Renal pelvis (tissue), 12 donors: ENCODE measurements around the gene PIGK. TPM values are rescaled to one million over a fixed set of nuclear protein-coding genes. Genes with fewer than 3 reads are reported as not detected.

Experiments
- DNase-seq: peaks from one replicate; pipeline ENCODE4 v3.0.0-alpha.2; 2013
- long read RNA-seq, 16 experiments: transcript quantifications; one replicate each; lab custom pipeline, GENCODE V29; 2026
- polyA plus RNA-seq, 3 donors: library from polyadenylated mRNA; unstranded; fragments of 120-200 nt; gene quantifications; one replicate each; pipeline ENCODE4 v1.2.1, GENCODE V29; 2013; ENCODE audit not compliant: insufficient read length in 3 of 3

Gene PIGK
- polyA plus RNA-seq, result 10 to 100 TPM; 39.2 to 44.9 (median 41.4) TPM
- long read RNA-seq, donor 1, full-length matches to known transcripts, result 17 of 17 reads
- long read RNA-seq, donor 1, partial matches to known transcripts, result 0 of 17 reads
- long read RNA-seq, donor 1, other reads (novel, unspliced or antisense), result 0 of 17 reads
- long read RNA-seq, donor 2, full-length matches to known transcripts, result 16 of 2,107 reads
- long read RNA-seq, donor 2, partial matches to known transcripts, result 2,091 of 2,107 reads
- long read RNA-seq, donor 2, other reads (novel, unspliced or antisense), result 0 of 2,107 reads
- long read RNA-seq, donor 3, full-length matches to known transcripts, result 12 of 1,617 reads
- long read RNA-seq, donor 3, partial matches to known transcripts, result 1,605 of 1,617 reads
- long read RNA-seq, donor 3, other reads (novel, unspliced or antisense), result 0 of 1,617 reads
- long read RNA-seq, donor 4, full-length matches to known transcripts, result 11 of 2,161 reads
- long read RNA-seq, donor 4, partial matches to known transcripts, result 2,150 of 2,161 reads
- long read RNA-seq, donor 4, other reads (novel, unspliced or antisense), result 0 of 2,161 reads
- long read RNA-seq, donor 5, full-length matches to known transcripts, result 8 of 8 reads
- long read RNA-seq, donor 5, partial matches to known transcripts, result 0 of 8 reads
- long read RNA-seq, donor 5, other reads (novel, unspliced or antisense), result 0 of 8 reads
- long read RNA-seq, donor 6, full-length matches to known transcripts, result 10 of 1,919 reads
- long read RNA-seq, donor 6, partial matches to known transcripts, result 1,909 of 1,919 reads
- long read RNA-seq, donor 6, other reads (novel, unspliced or antisense), result 0 of 1,919 reads
- long read RNA-seq, donor 7, full-length matches to known transcripts, result 16 of 27 reads
- long read RNA-seq, donor 7, partial matches to known transcripts, result 11 of 27 reads
- long read RNA-seq, donor 7, other reads (novel, unspliced or antisense), result 0 of 27 reads
- long read RNA-seq, donor 8, full-length matches to known transcripts, result 13 of 13 reads
- long read RNA-seq, donor 8, partial matches to known transcripts, result 0 of 13 reads
- long read RNA-seq, donor 8, other reads (novel, unspliced or antisense), result 0 of 13 reads
- long read RNA-seq, donor 9, full-length matches to known transcripts, result 15 of 23 reads
- long read RNA-seq, donor 9, partial matches to known transcripts, result 8 of 23 reads
- long read RNA-seq, donor 9, other reads (novel, unspliced or antisense), result 0 of 23 reads
- long read RNA-seq, donor 10, full-length matches to known transcripts, result 12 of 33 reads
- long read RNA-seq, donor 10, partial matches to known transcripts, result 21 of 33 reads
- long read RNA-seq, donor 10, other reads (novel, unspliced or antisense), result 0 of 33 reads
- long read RNA-seq, donor 11, full-length matches to known transcripts, result 11 of 11 reads
- long read RNA-seq, donor 11, partial matches to known transcripts, result 0 of 11 reads
- long read RNA-seq, donor 11, other reads (novel, unspliced or antisense), result 0 of 11 reads
- long read RNA-seq, donor 12, full-length matches to known transcripts, result 11 of 2,229 reads
- long read RNA-seq, donor 12, partial matches to known transcripts, result 2,218 of 2,229 reads
- long read RNA-seq, donor 12, other reads (novel, unspliced or antisense), result 0 of 2,229 reads
- long read RNA-seq, donor 13, full-length matches to known transcripts, result 8 of 1,834 reads
- long read RNA-seq, donor 13, partial matches to known transcripts, result 1,826 of 1,834 reads
- long read RNA-seq, donor 13, other reads (novel, unspliced or antisense), result 0 of 1,834 reads
- long read RNA-seq, donor 14, result 0 reads
- long read RNA-seq, donor 15, full-length matches to known transcripts, result 13 of 3,472 reads
- long read RNA-seq, donor 15, partial matches to known transcripts, result 3,452 of 3,472 reads
- long read RNA-seq, donor 15, other reads (novel, unspliced or antisense), result 7 of 3,472 reads
- long read RNA-seq, donor 16, full-length matches to known transcripts, result 14 of 14 reads
- long read RNA-seq, donor 16, partial matches to known transcripts, result 0 of 14 reads
- long read RNA-seq, donor 16, other reads (novel, unspliced or antisense), result 0 of 14 reads

GRCh38 chr1:77219166-77219887 is at the start of gene PIGK:
PIGK (minus strand) TSS chr1:77219430; CDS start chr1:77219402, 28 bp downstream.
- peak; percentile 90 for DNase-seq

DNA sequence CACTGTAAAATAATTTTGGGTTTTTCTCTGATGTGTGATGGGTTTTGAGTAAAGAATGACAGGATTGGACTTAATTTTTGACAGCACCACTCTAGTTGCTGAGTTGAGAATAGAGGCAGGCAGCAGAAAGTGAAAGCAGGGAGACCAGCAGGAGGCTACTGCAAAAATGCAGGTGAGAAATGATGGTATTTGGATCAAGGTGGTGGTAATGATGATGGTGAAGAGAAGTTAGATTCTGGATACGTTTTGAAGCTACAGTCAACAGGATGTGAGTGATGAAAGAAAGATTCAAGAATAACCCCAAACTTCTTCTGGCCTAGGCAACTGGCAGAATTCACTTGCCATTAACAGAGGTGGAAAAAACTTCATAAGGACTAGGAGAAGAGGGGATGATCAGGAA is 47.8 kb upstream of the PIGK start:
- no peak for DNase-seq

DNA sequence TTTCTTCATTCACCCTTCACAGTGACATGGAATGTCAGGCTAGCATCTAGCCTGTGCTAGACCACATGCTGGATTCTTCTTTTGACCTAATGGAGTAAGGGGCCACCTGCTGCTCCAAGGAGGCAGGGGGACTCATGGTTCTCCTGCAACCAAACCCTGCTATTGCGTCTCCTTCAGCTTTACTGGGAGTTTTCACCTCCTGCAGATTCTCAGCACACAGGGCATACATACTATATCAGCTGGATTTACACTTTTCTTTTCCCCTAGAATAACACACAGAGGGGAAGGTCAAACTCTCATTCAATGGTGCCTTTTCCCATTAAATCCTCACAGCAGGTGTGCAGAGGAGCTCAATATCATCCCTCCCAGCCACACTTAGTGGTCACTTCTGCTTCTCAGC is 46.0 kb upstream of the PIGK start:
- no peak for DNase-seq

- no peak for DNase-seq
These were observed 44.5 kb upstream of the PIGK start for GRCh38 chr1:77263708-77264107.

DNA sequence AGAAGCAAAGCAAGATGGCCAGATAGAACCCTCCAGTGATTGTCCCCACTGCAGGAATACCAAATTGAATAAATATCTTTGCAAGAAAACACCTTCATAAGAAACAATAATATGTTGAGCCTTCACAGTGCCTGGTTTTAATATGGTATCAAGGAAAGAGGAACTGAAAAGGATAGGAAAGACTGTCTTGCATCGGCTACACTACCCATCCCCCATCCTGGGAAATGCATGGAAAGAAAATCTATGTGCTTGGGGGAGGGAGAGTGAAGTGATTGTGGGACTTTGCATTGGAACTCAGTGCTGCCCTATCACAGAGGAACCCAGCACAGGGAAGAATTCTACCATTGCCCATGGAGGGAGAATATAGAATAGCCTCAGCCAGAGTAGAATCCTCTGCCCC is 34.0 kb upstream of the PIGK start:
- DNase-seq, result no peak

- DNase-seq, result no peak
These were observed 30.9 kb upstream of the PIGK start for GRCh38 chr1:77250126-77250525.

DNA sequence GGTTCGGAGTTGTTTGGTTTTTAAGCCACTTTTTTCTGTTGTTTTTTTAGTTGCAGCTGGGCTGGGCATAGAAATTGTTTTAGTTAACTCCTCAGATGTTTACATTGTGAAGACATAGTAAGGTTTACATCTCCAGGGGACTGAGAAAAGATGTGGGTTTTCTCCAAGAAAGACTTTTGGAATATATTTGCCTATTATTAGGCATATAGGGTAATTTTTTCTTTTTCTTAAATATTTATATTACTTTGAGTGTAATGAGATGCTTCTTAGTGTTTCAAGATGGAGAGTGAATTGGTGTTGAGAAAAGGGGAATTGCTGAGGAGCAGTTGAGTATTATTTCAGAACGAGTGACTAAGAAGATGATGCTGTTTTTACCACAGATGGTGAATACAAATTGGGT is 26.6 kb upstream of the PIGK start:
- DNase-seq, result no peak

DNA sequence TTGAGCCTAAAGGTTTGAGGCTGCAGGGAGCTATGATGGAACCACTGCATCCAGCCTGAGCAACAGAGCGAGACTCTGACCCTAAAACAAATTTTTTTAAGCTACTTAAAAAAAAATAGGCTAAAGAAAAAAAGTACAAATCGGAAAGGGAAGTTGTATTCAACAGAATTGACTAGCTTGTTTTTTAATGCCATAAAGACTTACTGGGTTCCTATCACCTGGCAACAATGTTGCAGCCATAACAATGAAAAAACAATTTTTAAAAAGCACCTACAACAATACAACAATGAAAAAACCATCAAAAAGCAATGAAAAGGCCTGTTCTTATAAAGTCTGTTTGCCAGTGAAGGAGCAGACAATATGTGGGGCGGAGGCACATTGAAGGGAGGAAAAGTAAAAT is 20.1 kb upstream of the PIGK start:
- DNase-seq, result no peak

DNA sequence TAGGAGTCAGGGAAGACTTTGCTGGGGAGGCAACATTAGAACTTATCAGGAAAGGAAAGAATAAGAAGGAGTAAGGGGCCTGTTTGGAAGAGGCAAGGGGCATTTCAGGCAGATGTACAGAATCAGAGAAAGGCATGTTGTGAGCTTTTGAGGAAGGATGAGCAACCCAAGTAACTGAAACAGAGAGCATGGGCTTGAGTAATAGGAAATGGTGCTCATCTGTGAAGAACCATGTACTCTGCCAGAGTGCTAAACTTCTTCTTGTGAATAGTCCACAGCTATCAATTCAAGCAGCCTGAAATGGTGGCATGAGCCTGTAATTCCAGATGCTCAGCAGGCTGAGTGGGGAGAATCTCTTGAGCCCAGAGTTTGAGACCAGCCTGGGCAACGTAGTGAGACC is 19.2 kb upstream of the PIGK start:
- DNase-seq, result no peak

DNA sequence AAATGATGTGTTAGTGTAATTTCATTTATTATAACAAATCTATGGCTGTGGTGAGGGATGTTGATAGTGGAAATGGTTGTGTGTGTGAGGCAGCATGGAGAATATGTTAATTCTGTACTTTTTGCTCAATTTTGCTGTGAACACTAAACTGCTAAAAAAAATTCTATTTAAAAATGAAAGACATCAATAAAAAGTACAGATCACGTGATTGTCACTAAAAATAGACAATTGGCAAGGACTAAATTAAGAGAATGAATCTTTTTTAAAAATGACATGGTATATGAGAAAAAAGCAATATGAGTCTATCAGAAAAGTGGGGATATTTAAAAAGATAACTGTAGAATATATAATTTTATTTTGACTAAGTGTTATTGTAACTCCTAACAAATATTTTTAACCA is 15.7 kb upstream of the PIGK start:
- no peak for DNase-seq

GRCh38 chr1:77234096-77234495 is 14.9 kb upstream of the PIGK start:
- DNase-seq, result no peak

DNA sequence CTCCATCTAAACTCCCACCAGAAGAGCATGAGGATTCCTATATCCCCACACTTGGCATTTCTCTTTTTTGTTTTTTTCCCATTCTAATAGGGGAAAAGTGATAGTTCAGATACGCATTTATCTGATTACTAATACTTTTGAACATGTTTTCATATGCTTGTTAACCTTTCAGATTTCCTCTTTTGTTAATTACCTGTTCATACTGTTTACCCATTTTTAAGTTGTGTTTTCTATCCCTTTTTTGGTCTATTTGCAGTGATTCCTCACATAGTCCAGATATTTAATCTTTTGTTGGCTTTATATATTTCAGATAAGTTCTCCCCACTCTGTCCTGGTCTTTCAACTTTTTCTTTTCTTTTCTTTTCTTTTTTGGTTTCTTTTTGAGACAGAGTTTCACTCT is 13.6 kb upstream of the PIGK start:
- no peak for DNase-seq

GRCh38 chr1:77230051-77230450 is 10.8 kb upstream of the PIGK start:
- DNase-seq, result no peak

GRCh38 chr1:77228836-77229235 is 9.6 kb upstream of the PIGK start:
- DNase-seq, result no peak

GRCh38 chr1:77227381-77227780 is 8.2 kb upstream of the PIGK start:
- DNase-seq, result no peak

- no peak for DNase-seq
These were observed 3.3 kb upstream of the PIGK start for GRCh38 chr1:77222496-77222895.

DNA sequence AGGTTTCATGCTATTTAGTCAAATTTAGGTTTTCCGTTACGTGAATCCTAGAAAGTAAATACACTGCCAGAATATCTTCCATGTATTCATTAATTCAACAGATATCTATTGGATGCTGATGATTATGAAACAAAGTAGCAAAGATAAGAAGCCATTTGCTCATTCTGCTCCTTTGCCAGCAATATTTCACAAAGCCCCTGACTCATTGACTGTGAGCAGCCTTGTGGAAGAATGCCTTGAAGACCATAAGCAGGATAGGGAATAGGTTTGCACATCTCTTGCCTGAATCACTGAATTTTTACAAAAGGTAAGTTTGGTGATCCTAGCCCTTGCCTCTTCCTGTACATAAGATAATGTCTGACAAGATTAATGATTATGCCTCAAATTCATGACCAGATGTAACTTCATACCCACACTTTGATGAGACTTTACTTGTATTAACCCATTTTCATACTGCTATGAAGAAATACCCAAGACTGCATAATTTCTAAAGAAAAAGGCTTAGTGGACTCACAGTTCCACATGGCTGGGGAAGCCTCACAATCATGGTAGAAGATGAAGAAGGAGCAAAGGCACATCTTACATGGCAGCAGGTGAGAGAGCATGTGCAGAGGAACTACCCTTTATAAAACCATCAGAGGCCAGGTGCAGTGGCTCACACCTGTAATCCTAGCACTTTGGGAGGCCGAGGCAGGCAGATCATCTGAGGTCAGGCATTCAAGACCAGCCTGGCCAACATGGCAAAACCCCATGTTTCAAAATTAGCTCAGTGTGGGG is 1.6 kb upstream of the PIGK start:
- no peak for DNase-seq

- DNase-seq, result peak; percentile 19
These were observed 609 bp downstream of the PIGK start for GRCh38 chr1:77218477-77219165.
